GM19043 (cell line): ENCODE measurements around the gene THSD1.
"Not testable (repeated sequence)": the region's sequence is repeated elsewhere in the genome, so short reads cannot be mapped to it uniquely, and the experiment has no call there.

Source experiments
- ATAC-seq: cut with Tn5 transposase; IDR thresholded peaks from one replicate; pipeline ENCODE4 v1.9.1; 2021; ENCODE audit warnings: low read depth; ENCODE audit not compliant: unreplicated experiment

The THSD1 gene

DNA sequence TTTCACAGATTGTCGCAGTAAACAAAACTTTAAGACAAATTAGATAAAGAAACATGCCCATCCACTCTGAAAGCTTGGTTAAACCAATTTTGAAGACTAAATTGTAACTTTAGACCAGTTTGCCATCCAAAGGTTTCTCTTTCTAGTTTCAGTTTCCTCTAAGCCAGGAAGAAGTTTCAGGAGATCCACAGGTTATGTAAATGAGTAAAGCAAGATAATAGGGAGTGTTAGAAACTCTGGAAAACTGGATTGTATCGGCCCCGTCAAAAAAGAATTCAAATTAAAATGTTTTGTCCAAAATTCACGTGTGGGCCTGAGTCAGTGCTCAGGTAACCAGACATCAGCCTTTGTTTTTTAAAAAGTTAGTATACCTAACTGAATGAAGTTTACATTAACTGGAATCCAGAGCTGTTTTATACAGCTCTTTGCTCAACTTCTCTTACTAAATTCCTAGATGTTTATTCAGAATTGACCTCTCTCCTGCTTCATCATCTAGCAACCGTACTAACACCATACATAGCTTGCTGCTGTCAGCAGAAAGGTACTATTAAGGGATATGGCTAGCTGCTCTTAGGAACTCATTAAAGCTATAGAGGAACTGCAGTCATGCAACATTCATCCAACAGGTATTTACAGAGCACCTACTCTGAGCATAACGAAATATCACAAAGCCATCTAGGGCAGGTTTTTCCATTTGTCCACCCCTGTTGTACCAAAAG lies 43.6 kb downstream of the THSD1 start:
- not testable (repeated sequence) for ATAC-seq

DNA sequence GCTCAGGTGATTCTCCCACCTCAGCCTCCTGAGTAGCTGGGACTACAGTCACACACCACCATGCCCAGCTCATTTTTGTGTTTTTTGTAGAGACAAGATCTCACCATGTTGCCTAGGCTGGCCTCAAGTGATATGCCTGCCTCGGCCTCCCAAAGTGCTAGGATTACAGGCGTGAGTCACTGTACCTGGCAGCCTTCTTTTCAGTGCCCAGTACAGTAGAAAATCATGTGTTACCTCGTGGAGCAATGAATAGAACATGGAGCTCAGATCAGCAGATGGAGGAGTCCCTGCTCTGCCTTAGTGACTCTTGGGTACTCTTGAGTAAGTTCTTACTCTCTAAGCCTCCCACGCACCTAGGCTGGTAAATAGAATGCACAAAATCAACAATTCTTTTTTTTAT lies 44.7 kb downstream of the THSD1 start:
- no peak for ATAC-seq

DNA sequence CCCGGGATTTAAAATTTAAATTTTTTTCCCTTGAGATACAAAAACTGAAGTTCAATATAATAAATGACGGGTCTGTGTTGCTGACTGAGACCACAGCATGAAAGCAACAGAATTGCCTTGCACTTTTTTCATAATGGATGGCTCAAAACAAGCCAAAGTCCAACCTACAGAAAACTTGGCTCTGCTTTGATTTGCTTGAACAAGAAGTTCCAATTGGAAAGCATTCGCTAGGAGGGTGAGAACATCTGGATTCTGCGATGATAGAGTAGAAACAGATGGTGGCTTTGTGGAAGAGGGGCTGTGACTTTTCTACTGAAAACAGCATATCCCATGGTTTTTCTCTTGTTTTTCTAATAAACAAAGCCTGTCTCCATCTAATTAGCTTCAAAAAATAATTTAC lies 46.4 kb downstream of the THSD1 start:
- ATAC-seq = no peak

DNA sequence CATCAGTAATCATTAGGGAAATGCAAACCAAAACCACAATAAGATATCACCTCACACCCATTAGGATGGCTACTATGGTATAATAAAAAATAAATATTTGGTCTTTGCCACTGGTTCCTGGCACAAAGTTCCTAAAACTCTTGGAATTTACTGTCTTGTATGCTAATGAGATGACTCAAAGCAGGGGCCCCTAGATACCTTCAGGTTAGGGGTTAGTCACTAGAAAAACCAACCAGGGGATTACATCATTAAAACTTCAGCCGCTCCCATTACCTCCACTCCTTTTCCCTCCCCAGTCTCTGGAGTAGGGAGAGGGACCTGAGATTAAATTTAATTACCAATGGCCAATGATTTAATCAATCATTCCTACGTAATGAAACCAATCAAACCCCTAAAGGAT lies 49.6 kb downstream of the THSD1 start:
- no peak for ATAC-seq

DNA sequence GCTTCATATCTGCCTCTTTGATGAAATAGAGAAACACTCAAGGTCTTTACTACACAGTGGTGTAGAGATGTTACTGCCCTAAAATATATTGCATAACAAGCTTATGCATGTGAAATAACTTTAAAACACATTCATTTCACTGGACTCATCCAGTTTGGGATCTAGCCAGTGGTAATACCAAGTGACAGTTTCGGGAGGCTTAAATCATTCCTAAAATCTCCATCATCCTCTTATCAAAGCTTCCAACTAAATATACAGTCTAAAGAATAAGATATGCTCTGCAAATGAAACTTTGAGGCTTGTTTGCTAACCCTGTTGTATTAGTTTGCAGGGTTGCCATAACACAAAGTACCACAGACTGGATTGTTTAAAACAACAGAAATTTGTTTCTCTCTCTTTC lies 52.8 kb downstream of the THSD1 start:
- no peak for ATAC-seq

DNA sequence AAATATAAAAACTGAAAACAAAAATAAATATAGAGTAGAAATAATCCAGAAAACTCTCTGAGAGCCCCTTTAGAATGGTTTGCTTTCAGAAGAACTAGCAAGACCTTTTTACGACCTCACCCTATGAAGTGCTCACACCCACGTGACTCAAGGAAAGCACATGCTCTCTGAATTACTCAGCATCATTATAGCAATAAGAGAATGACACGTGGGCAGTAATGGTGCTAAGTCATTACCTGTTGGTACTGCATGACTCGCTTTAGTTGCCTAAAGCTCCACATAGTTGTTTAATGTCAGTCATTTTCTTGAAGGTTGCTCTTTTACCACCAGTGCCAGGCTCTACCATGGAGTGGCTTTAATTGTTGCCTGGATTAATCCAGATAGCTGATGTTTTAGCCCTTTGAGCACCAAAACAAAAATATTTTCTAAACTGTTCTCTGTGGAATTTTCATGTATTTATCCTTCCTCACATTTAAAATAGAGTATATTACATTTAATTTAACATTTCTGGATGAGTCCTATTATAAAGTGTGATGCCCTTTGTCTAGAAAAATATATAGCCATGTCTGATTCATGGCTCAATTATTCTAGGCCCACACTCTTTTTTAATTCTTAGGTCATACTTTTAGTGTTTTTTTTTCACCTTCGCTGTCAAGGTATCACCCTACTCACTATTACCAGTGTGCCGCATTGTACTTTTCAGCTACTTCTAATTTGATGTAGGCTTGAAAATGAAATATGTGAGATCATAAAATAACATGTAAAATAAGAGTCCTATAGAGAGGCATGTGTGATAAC lies 56.8 kb downstream of the THSD1 start:
- no peak for ATAC-seq

DNA sequence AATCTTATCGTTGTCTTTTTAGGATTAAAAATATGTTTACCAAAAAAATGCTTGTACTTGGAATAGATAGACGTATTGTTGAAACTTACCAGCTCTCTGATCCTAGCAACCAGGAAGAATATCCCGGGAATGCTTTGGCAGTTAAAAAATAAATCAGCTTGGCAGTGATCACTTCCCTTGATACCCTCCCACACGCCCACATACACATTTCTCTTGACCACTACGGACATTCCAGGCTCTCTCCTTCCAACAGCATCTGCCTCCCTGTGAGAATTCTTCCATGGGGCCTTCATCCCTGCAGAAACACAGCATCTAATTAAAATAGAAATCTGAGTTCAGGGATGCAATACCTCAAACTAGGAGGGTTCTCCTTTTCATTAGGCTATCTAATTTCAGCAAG lies 57.9 kb downstream of the THSD1 start:
- no peak for ATAC-seq

DNA sequence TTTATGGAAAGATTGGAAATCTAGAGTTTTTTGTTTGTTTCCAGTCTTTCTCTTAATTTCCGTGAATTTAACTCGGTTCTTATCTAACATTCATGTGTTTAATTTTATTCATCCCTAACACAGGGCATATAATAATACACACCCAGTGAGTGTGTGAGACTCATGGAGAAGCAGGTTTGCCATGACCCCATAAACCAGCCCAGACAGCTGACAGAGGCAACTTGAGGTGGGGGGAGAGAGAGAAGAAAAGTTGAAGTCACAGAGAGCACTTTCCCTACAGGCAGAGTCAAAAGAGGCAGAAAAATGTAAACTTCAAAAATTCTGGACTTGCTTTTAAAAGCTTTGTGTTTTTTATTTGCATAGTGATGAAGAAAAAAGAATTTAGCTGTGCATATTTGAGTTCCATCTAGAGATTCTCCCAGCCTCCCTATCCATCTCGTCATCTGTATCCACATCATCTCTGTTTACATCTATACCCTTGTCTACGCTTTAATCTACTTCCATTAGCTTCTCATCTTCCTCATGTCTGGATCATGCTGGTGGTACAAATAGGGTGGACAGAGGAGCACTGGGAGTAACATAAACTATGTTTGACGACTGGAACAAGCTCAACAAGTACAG lies 60.2 kb downstream of the THSD1 start:
- no peak for ATAC-seq

DNA sequence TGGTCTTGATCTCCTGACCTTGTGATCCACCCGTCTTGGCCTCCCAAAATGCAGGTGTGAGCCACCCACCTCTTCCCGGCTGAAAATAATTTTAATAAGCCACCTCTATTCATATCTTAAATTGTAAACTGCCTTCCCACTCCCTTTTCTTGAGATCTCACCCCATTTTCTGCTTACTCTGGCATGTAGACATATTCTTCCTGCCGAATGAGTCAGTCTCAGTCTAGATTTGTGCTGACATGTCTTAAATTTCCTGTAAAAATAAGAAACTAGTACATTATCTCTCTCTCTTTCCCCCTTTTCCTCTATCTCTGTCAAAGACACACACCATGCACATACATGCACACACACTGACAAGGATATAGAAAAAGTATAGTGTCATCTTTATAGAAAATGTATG lies 60.9 kb downstream of the THSD1 start:
- no peak for ATAC-seq

DNA sequence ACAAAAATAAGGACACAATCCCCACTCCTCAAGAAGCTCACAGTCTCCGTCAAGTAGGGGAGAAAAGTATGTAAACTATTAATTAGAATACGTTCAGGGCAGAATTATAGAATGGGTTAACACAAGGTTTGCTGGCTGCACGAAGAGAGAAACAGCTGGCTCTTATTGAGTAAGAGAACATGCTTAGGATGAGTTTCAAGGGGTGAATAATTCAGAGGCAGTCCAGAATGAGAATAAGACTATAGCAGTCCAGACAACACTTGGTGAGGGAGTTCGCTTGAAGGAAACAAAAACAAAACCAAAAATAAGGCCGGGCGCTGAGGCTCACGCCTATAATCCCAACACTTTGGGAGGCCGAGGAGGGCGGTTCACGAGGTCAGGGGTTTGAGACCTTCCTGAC lies 61.9 kb downstream of the THSD1 start:
- no peak for ATAC-seq

DNA sequence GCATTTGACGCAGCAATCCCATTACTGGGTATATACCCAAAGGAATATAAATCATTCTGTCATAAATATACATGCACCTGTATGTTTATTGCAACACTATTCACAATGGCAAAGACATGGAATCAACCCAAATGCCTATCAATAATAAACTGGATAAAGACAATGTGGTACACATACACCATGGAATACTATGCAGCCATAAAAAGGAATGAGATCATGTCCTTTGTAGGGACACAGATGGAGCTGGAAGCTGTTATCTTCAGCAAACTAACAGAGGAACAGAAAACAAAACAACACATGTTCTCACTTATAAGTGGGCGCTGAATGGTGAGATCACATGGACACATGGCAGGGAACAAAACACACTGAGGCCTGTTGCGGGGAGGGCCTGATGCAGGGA lies 63.8 kb downstream of the THSD1 start:
- ATAC-seq = not testable (repeated sequence)

DNA sequence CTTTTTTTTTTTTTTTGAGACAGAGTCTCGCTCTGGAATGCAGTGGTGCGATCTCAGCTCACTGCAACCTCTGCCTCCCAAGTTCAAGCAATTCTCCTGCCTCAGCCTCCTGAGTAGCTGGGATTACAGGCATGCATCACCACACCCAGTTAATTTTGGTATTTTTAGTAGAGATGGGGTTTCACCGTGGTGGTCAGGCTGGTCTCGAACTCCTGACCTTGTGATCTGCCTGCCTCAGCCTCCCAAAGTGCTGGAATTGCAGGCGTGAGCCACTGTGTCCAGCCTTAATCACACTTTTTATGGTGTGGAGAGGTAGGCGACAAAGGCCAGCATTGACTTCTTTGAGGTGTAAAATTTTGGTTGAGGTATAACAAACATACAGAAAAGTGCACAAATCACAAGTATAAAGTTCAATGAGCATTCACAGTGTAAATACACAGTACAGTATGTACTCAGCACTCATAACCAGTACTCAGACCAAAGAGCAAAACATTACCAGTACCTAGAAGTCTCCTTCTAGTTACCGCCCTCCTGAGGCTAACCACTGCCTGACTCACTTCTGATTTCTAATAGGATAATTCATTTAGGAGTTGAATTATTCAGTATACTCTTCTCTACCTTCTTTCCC lies 68.0 kb downstream of the THSD1 start:
- ATAC-seq = not testable (repeated sequence)

DNA sequence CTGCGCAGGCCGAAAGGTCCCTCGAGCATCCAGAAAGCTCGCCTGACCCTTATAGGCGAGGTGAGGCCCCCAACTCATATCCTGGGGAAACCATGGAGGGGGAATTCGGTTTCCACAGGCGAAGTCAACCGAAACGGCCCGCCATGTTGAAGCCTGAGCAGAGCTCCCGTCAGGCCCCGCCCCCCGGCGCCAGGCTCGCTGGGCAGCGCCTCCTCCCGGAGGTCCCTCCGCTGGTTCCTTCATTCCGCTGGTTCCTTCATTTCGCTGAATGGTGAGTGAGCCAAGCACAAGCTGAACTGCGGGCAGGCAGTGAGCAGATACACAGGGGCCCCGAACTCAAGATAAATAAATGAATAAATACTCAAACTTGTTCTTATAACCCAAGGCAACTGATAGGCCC lies 71.9 kb downstream of the THSD1 start:
- not testable (repeated sequence) for ATAC-seq

DNA sequence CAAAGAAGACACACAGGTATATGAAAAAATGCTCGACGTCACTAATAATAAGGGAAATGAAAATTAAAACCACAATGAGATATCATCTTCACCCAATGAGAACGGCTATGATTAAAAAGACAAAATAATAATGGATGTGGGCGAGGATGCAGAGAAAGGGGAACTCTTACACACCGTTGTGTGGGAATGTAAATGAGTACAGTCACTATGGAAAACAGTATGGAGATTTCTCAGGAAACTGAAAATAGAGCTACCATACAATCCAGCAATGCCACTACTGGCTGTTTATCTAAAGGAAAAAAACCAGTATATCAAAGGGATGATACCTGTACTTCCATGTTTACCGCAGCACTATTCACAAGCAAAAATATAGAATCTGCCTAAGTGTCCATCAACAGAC lies 74.1 kb downstream of the THSD1 start:
- not testable (repeated sequence) for ATAC-seq
